Panc1 (cell line): ENCODE data around the gene NEO1.

ENCODE experiments used
- POLR2AphosphoS5 ChIP-seq: IDR thresholded peaks from 2 replicates; pipeline ENCODE4 v1.6.1; 2012; ENCODE audit warnings: mild to moderate bottlenecking, low read depth, low read length, moderate library complexity
- SIN3A ChIP-seq: IDR thresholded peaks from 2 replicates; pipeline ENCODE4 v1.6.1; 2012; ENCODE audit warnings: low read depth, mild to moderate bottlenecking, low read length, moderate library complexity, borderline replicate concordance; ENCODE audit not compliant: insufficient read depth
- TF ChIP-seq, protein P1 (sequence below): fragments of 450-650 bp; IDR thresholded peaks from 2 replicates; pipeline ENCODE4 v1.5.1; 2017; ENCODE audit warnings: mild to moderate bottlenecking

DNA sequence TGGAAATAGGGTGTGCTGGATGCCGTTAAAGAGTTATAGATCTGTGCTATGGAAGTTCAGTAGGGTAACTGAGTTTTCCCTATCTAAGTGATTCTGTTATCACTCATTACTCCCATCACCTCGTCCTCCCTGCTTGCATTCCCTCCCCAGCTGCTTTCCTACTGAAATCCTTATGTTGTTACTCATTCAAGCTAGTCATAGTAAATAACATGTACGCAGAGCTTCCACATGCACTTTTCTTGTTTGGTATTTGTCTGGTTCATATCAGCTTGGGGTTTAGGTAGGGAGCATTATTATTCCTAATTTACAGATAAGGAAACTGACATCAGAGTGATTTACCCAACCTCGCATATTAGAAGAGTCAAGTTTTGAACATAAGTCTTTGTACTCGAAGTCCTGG lies 181.4 kb downstream of the NEO1 start:
- TF ChIP-seq, protein P1, sequence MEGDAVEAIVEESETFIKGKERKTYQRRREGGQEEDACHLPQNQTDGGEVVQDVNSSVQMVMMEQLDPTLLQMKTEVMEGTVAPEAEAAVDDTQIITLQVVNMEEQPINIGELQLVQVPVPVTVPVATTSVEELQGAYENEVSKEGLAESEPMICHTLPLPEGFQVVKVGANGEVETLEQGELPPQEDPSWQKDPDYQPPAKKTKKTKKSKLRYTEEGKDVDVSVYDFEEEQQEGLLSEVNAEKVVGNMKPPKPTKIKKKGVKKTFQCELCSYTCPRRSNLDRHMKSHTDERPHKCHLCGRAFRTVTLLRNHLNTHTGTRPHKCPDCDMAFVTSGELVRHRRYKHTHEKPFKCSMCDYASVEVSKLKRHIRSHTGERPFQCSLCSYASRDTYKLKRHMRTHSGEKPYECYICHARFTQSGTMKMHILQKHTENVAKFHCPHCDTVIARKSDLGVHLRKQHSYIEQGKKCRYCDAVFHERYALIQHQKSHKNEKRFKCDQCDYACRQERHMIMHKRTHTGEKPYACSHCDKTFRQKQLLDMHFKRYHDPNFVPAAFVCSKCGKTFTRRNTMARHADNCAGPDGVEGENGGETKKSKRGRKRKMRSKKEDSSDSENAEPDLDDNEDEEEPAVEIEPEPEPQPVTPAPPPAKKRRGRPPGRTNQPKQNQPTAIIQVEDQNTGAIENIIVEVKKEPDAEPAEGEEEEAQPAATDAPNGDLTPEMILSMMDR, result no peak
- TF ChIP-seq SIN3A, result no peak
- TF ChIP-seq POLR2AphosphoS5, result no peak
